K562 (cell line): ENCODE data around the gene MAP2. TPM values are rescaled to one million over a fixed set of nuclear protein-coding genes. Genes with fewer than 3 reads are reported as not detected.

ENCODE experiments used
- ATAC-seq: fragments of 200-7000 bp; cut with Tn5 transposase; 3 replicates; pipeline ENCODE4 v1.9.1; 2020; ENCODE audit warnings: moderate library complexity
- BruUV-seq: library from RNA; stranded (reverse); fragments of 400-500 nt; replicated peaks from 2 replicates; lab custom pipeline; 2021; lab: Mats Ljungman, UMichigan
- CTCF ChIA-PET: fragments of 300-600 bp; formaldehyde crosslinking; extraction: SDS; loops from one replicate; lab custom pipeline; 2021; ENCODE audit warnings: low intra/inter-chr PET ratio; lab: Yijun Ruan, JAX
- POLR2A ChIA-PET: fragments of 300-600, 350-650 bp; sonication (Branson Sonifier 250); formaldehyde crosslinking; extraction: SDS; loops from one replicate; lab custom pipeline; 2021; ENCODE audit warnings: antibody characterized with exemption, inconsistent platforms; lab: Yijun Ruan, JAX
- DNase-seq, 4 experiments: peaks; one replicate each; pipeline versions ENCODE4 v3.0.0 to v3.0.0-alpha.2; 2011 to 2018; ENCODE audit warnings: low spot score in 3 of 4, mixed read lengths in 3 of 4; ENCODE audit errors: extremely low read depth in 1 of 4
- FAIRE-seq: peaks from 2 replicates; lab custom pipeline; 2011; peaks lifted over from hg19 to GRCh38; lab: Jason Lieb, UNC
- H2AFZ ChIP-seq: 2 replicates; pipeline ENCODE4 v1.6.0; 2011; ENCODE audit warnings: low read depth, low read length, control low read depth, inconsistent platforms
- H3K27ac ChIP-seq: fragments of 200-600 bp; 3 replicates; pipeline ENCODE4 v1.8.0; 2011; ENCODE audit warnings: low read depth, mild to moderate bottlenecking, control low read depth, inconsistent platforms, low read length, moderate library complexity, mixed read lengths; ENCODE audit errors: extremely low read depth
- H3K27me3 ChIP-seq, 2 experiments: fragments of 300-600 bp in 1 of 2; 2 replicates in 1 of 2; 3 replicates in 1 of 2; pipeline versions ENCODE4 v1.6.0 to v1.8.0; 2011; ENCODE audit warnings: inconsistent platforms in 2 of 2, low read length in 2 of 2, mild to moderate bottlenecking in 1 of 2, mixed read lengths in 1 of 2, moderate library complexity in 1 of 2; ENCODE audit not compliant: control insufficient read depth in 2 of 2, insufficient read depth in 2 of 2
- H3K36me3 ChIP-seq: fragments of 300-600 bp; 3 replicates; pipeline ENCODE4 v1.8.0; 2011; ENCODE audit warnings: mild to moderate bottlenecking, low read length, inconsistent platforms; ENCODE audit not compliant: control insufficient read depth, insufficient read depth
- H3K4me1 ChIP-seq, 2 experiments: fragments of 200-600 bp in 1 of 2; replicated peaks in 1 of 2; 2 replicates in 1 of 2; 3 replicates in 1 of 2; pipeline versions ENCODE4 v1.5.1 to v1.8.0; 2011; ENCODE audit warnings: inconsistent platforms in 2 of 2, low read length in 2 of 2, mild to moderate bottlenecking in 1 of 2, mixed read lengths in 1 of 2, moderate library complexity in 1 of 2; ENCODE audit not compliant: control insufficient read depth in 2 of 2, insufficient read depth in 2 of 2
- H3K4me2 ChIP-seq: 2 replicates; pipeline ENCODE4 v1.6.1; 2011; ENCODE audit warnings: low read length, control low read depth, inconsistent platforms, mixed read lengths; ENCODE audit not compliant: insufficient read depth
- H3K4me3 ChIP-seq: fragments of 200-600 bp; sonication (generic), shearing (Covaris generic); 2 replicates; pipeline ENCODE4 v1.5.1; 2016; ENCODE audit warnings: control low read depth, inconsistent platforms
- H3K79me2 ChIP-seq: fragments of 200-600 bp; 3 replicates; pipeline ENCODE4 v1.8.0; 2011; ENCODE audit warnings: low read length, inconsistent platforms; ENCODE audit not compliant: control insufficient read depth, insufficient read depth
- H3K9ac ChIP-seq, 2 experiments: 2 replicates each; pipeline versions ENCODE4 v1.6.0 to v1.6.1; 2011; ENCODE audit warnings: low read depth in 2 of 2, low read length in 2 of 2, control low read depth in 1 of 2, inconsistent platforms in 1 of 2, mild to moderate bottlenecking in 1 of 2, mixed read lengths in 1 of 2; ENCODE audit not compliant: insufficient read depth in 1 of 2
- H3K9me1 ChIP-seq: one replicate; pipeline ENCODE4 v1.6.0; 2011; ENCODE audit warnings: inconsistent platforms, mild to moderate bottlenecking, low read length, moderate library complexity; ENCODE audit not compliant: control insufficient read depth, insufficient read depth
- H3K9me3 ChIP-seq: replicated peaks from 2 replicates; pipeline ENCODE4 v1.5.1; 2011; ENCODE audit warnings: low read depth, low read length, inconsistent platforms; ENCODE audit not compliant: control insufficient read depth, insufficient read depth
- H4K20me1 ChIP-seq: replicated peaks from 2 replicates; pipeline ENCODE4 v1.6.1; 2011; ENCODE audit warnings: low read length, inconsistent platforms, mixed read lengths; ENCODE audit not compliant: control insufficient read depth, insufficient read depth
- ATF4 ChIP-seq: fragments of 450-650 bp; formaldehyde crosslinking; IDR thresholded peaks from 2 replicates; pipeline ENCODE4 v1.4.0; 2022; ENCODE audit warnings: mild to moderate bottlenecking, moderate library complexity
- CAMTA2 ChIP-seq: fragments of 250-450 bp; sonication (Bioruptor Pico); conservative IDR thresholded peaks from 2 replicates; pipeline ENCODE4 v1.5.1; 2022
- CBFA2T3 ChIP-seq: fragments of 450-650 bp; IDR thresholded peaks from 2 replicates; pipeline ENCODE4 v1.6.1; 2017
- MAFF ChIP-seq: IDR thresholded peaks from 2 replicates; pipeline ENCODE4 v1.6.1; 2012; ENCODE audit warnings: low read length, improper control_type of control experiment
- NBN ChIP-seq: fragments of 450-650 bp; IDR thresholded peaks from 2 replicates; pipeline ENCODE4 v1.6.1; 2016; ENCODE audit warnings: low read depth, mild to moderate bottlenecking
- PATZ1 ChIP-seq: fragments of 250-450 bp; sonication (Bioruptor Pico); IDR thresholded peaks from 2 replicates; pipeline ENCODE4 v1.5.0; 2020; ENCODE audit warnings: mild to moderate bottlenecking, borderline replicate concordance
- PHF20 ChIP-seq: fragments of 450-650 bp; IDR thresholded peaks from 2 replicates; pipeline ENCODE4 v1.6.1; 2018; ENCODE audit not compliant: partially characterized antibody
- ZNF134 ChIP-seq: fragments of 250-450 bp; sonication (Bioruptor Pico); conservative IDR thresholded peaks from 2 replicates; pipeline ENCODE4 v1.4.0; 2020
- WGBS: fragments of 100-300 bp; shearing (Covaris generic); methylation state at CpG from one replicate; pipeline ENCODE4 v1.1.6; 2016; ENCODE audit warnings: low coverage, mixed read lengths; ENCODE audit not compliant: insufficient coverage; ENCODE audit errors: missing lambda C conversion rate; 5-methylcytosine and 5-hydroxymethylcytosine counted together
- in situ Hi-C: fragments of 300-500 bp; cut with MboI; formaldehyde crosslinking; loops from 4 replicates; pipeline ENCODE4 v1.15.0; 2018; ENCODE audit warnings: inconsistent platforms, mixed read lengths
- intact Hi-C: fragments of 100-400 bp; cut with micrococcal nuclease; formaldehyde crosslinking; loops from 2 replicates; pipeline ENCODE4 v1.14.2; 2022
- polyA plus RNA-seq, 8 experiments: library from polyadenylated mRNA; depleted of rRNA in 4 of 8; stranded (reverse) in 5 of 8; unstranded in 3 of 8; fragments of >200 nt; fragmentation: Nextera tagmentation in 2 of 8; fragmentation: Illumina TruSeq in 1 of 8; extraction: Ambion mirVana in 2 of 8; extraction: Trizol in 1 of 8; gene quantifications; 2 replicates each; pipeline versions ENCODE4 v1.2.1 to v1.2.3, GENCODE V29; 2011 to 2014; ENCODE audit warnings: inconsistent platforms in 1 of 8, missing spikeins in 1 of 8
- total RNA-seq, 7 experiments: library from RNA; depleted of rRNA in 6 of 7; stranded (reverse); fragments of >200 nt in 6 of 7; fragmentation: Illumina TruSeq in 2 of 7; extraction: Trizol in 2 of 7; gene quantifications; 2 replicates each; pipeline versions ENCODE4 v1.2.1 to v1.2.3, GENCODE V29; 2011 to 2021; ENCODE audit warnings: low replicate concordance in 1 of 7
- TF ChIP-seq, protein P1 (sequence below): sonication (generic); formaldehyde crosslinking; IDR thresholded peaks from 2 replicates; pipeline ENCODE4 v1.8.1; 2023; ENCODE audit warnings: mild to moderate bottlenecking, missing genetic modification reagents
- TF ChIP-seq, protein P2 (sequence below): IDR thresholded peaks from 2 replicates; pipeline ENCODE4 v1.6.1; 2016; ENCODE audit warnings: missing genetic modification characterization, missing compliant biosample characterization
- TF ChIP-seq, protein P3 (sequence below), 2 experiments: fragments of 450-650 bp; IDR thresholded peaks; 2 replicates each; pipeline ENCODE4 v1.6.1; 2018; ENCODE audit warnings: mild to moderate bottlenecking in 2 of 2, low read depth in 1 of 2; ENCODE audit not compliant: partially characterized antibody in 2 of 2

Gene MAP2
- total and polyA plus RNA-seq, 9 of the 15 experiments (the other 6 are each of a cell fraction or from before 2014, with no cell fraction given): 0.13 TPM; not detected in 8

DNA sequence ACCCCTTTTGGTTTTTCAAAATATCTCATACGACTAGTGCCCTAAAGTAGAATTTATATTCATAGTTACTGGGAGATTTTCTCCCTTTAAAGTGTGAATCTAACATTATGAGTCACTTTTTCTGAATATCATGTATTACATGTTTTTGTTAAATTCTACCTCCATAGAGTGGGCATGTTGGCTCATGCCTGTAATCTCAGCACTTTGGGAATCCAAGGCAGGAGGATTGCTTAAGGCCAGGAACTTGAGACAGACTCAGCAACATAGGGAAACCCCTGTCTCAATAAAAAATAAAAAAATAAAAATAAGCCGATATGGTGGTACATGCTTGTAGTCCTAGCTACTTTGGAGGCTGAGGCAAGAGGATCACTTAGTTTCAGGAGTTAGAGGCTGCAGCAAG lies 302.5 kb downstream of the MAP2 start:
- intact Hi-C loops (no loop called here), in situ Hi-C loops (no loop called here)
- no peak overlapping the region for H3K4me3 ChIP-seq
- WGBS: 0% methylated on average over 2 of the region's 2 CpGs
- no peaks in the 10 kb centered on the region for H3K79me2 ChIP-seq
- H2AFZ ChIP-seq: no peak overlapping the region
- ChIA-PET CTCF (no interaction called here), POLR2A (no interaction called here)
- H3K9ac ChIP-seq: no peak overlapping the region
- H3K4me1 ChIP-seq: no peaks in the 10 kb centered on the region
- no peaks in the 10 kb centered on the region for H3K27me3 ChIP-seq
- FAIRE-seq (no peak), ATAC-seq (no peak), DNase-seq (no peak)
- no peaks in the 10 kb centered on the region for H3K9me3 ChIP-seq
- no TSS peak for BruUV-seq
- no peak for TF ChIP-seq CBFA2T3
- TF ChIP-seq, protein P1, sequence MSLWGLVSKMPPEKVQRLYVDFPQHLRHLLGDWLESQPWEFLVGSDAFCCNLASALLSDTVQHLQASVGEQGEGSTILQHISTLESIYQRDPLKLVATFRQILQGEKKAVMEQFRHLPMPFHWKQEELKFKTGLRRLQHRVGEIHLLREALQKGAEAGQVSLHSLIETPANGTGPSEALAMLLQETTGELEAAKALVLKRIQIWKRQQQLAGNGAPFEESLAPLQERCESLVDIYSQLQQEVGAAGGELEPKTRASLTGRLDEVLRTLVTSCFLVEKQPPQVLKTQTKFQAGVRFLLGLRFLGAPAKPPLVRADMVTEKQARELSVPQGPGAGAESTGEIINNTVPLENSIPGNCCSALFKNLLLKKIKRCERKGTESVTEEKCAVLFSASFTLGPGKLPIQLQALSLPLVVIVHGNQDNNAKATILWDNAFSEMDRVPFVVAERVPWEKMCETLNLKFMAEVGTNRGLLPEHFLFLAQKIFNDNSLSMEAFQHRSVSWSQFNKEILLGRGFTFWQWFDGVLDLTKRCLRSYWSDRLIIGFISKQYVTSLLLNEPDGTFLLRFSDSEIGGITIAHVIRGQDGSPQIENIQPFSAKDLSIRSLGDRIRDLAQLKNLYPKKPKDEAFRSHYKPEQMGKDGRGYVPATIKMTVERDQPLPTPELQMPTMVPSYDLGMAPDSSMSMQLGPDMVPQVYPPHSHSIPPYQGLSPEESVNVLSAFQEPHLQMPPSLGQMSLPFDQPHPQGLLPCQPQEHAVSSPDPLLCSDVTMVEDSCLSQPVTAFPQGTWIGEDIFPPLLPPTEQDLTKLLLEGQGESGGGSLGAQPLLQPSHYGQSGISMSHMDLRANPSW (CRISPR knock-in tag): no peak
- TF ChIP-seq, protein P2, sequence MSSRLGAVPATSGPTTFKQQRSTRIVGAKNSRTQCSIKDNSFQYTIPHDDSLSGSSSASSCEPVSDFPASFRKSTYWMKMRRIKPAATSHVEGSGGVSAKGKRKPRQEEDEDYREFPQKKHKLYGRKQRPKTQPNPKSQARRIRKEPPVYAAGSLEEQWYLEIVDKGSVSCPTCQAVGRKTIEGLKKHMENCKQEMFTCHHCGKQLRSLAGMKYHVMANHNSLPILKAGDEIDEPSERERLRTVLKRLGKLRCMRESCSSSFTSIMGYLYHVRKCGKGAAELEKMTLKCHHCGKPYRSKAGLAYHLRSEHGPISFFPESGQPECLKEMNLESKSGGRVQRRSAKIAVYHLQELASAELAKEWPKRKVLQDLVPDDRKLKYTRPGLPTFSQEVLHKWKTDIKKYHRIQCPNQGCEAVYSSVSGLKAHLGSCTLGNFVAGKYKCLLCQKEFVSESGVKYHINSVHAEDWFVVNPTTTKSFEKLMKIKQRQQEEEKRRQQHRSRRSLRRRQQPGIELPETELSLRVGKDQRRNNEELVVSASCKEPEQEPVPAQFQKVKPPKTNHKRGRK: no peak
- no peak for TF ChIP-seq ATF4 (CRISPR knock-in tag)
- no peak for TF ChIP-seq NBN
- TF ChIP-seq PATZ1 (CRISPR knock-in tag): no peak
- TF ChIP-seq ZNF134 (CRISPR knock-in tag): no peak
- no peak for TF ChIP-seq CAMTA2 (CRISPR knock-in tag)
- no peak for TF ChIP-seq MAFF
- TF ChIP-seq PHF20: no peak
- TF ChIP-seq, protein P3, sequence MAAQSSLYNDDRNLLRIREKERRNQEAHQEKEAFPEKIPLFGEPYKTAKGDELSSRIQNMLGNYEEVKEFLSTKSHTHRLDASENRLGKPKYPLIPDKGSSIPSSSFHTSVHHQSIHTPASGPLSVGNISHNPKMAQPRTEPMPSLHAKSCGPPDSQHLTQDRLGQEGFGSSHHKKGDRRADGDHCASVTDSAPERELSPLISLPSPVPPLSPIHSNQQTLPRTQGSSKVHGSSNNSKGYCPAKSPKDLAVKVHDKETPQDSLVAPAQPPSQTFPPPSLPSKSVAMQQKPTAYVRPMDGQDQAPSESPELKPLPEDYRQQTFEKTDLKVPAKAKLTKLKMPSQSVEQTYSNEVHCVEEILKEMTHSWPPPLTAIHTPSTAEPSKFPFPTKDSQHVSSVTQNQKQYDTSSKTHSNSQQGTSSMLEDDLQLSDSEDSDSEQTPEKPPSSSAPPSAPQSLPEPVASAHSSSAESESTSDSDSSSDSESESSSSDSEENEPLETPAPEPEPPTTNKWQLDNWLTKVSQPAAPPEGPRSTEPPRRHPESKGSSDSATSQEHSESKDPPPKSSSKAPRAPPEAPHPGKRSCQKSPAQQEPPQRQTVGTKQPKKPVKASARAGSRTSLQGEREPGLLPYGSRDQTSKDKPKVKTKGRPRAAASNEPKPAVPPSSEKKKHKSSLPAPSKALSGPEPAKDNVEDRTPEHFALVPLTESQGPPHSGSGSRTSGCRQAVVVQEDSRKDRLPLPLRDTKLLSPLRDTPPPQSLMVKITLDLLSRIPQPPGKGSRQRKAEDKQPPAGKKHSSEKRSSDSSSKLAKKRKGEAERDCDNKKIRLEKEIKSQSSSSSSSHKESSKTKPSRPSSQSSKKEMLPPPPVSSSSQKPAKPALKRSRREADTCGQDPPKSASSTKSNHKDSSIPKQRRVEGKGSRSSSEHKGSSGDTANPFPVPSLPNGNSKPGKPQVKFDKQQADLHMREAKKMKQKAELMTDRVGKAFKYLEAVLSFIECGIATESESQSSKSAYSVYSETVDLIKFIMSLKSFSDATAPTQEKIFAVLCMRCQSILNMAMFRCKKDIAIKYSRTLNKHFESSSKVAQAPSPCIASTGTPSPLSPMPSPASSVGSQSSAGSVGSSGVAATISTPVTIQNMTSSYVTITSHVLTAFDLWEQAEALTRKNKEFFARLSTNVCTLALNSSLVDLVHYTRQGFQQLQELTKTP (IDR thresholded peaks at IDR 0.05; ENCODE audit: low read depth in 1 of 2, partially characterized antibody in 2 of 2): no peak
- H3K27ac ChIP-seq: no peak overlapping the region
- no peaks in the 10 kb centered on the region for H4K20me1 ChIP-seq
- H3K36me3 ChIP-seq: no peaks in the 10 kb centered on the region
- no peaks in the 10 kb centered on the region for H3K9me1 ChIP-seq
- H3K4me2 ChIP-seq: no peak overlapping the region
